ELR (cell line): ENCODE data around the gene HSPA2.
"Not testable (repeated sequence)": the region's sequence is repeated elsewhere in the genome, so short reads cannot be mapped to it uniquely, and the experiment has no call there.

Experiments
- DNase-seq: peaks from one replicate; pipeline ENCODE4 v3.0.0-alpha.2; 2015; ENCODE audit warnings: low read depth

Gene HSPA2

DNA sequence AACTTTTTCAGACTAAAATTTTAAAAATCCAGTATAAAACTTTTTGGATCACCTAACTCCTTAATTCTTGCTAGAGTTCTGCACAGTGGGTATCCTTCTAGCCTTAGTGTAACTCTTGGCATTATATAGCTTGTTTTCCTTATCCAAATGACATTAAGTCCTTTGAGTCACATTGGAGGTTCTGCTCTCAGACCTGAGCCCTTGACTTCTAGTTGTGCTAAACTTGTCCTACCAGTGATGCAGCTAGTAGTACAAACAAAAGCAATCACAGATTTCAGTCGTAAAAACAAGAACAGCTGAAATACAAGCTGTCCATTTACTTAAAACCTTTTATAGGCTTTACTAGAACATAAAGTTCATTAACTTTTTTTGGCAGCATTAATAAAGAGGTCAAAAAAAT is 25.5 kb upstream of the HSPA2 start:
- no peak for DNase-seq

DNA sequence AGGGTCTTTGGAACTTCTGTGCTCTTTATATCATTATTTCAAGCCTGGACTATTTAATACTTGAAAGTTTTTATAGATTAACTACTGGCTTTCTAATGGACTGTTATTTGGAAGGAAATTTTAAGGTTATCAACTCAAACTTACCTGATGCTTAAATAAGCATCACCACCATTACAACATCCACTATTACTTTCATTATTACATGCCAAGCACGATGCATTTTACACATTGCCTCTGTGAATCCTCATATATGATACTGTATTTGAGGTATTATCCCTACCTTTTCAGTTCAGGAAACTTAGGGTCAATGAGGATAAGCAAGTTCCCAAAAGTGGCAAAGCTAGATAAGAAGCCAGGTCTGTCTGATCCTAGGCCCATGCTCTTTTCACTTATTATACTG is 23.6 kb upstream of the HSPA2 start:
- DNase-seq, result no peak

DNA sequence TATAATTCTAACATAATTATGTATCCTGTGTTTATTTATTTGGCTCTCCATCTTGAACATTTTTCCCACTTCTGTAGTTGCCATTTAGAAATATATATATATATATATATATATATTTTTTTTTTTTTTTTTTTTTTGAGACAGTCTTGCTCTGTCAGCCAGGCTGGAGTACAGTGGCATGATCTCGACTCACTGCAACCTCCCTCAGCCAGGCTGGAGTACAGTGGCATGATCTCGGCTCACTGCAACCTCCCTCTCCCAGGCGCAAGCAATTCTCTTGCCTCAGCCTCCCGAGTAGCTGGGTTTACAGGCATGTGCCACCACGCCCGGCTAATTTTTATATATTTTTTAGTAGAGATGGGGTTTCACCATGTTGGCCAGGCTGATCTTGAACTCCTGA is 22.9 kb upstream of the HSPA2 start:
- DNase-seq, result not testable (repeated sequence)

GRCh38 chr14:64518229-64518628 is 22.3 kb upstream of the HSPA2 start:
- DNase-seq, result no peak

GRCh38 chr14:64520699-64521098 is 19.8 kb upstream of the HSPA2 start:
- DNase-seq, result peak; percentile 23

GRCh38 chr14:64522591-64523355 is 17.8 kb upstream of the HSPA2 start:
- DNase-seq, result no peak

- no peak for DNase-seq
Observed at GRCh38 chr14:64525354-64525753, 15.2 kb upstream of the HSPA2 start.

DNA sequence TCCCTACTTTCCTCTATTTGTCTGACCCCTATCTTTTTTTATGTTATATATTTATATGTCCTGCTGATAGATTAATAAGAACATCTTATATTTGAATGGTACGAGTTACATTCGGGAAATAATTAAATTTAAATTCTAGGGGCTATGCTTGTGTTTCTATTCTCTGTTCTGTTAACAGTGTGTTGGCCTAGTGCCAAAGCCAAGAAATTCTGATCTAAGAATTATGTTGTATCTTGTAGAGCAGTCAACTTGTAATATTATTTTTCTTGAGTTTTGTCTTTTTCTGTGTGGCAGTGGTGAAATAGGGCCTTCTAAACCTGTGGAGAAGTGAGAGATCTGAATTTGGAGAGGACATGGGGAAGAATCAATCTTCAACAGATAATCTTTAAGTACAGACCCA is 9.0 kb upstream of the HSPA2 start:
- no peak for DNase-seq

DNA sequence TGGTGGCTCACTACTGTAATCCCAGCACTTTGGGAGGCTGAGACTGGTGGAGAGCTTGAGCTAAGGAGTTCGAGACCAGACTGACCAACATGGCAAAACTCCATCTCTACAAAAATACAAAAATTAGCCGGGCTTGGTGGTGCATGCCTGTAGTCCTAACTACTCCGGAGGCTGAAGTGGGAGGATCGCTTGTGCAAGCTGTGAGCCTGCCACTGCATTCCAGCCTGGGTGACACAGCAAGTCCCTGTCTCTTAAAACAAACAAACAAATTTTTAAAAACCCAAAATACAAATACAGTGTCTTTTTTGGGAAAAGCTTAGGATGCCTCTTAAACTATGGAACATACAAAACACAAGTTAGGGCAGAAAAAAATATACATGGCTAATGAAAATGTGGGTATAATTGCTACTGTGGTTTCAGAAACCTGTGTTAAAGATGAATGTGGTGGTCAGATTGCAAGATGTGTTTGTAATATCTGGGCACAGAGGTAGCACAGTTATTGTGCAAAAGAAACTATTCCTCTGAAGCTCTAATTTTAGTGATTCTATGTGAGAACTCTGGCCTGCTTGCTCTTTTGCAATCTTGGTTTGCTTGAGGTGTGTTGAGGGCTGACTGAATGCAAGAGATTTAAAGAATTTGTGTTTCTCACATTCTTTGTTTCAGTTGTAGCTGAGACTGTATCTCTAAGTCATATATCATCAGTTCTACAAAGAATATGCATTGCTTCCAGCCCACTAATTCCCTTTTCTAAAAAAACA is 3.9 kb upstream of the HSPA2 start:
- DNase-seq, result no peak

DNA sequence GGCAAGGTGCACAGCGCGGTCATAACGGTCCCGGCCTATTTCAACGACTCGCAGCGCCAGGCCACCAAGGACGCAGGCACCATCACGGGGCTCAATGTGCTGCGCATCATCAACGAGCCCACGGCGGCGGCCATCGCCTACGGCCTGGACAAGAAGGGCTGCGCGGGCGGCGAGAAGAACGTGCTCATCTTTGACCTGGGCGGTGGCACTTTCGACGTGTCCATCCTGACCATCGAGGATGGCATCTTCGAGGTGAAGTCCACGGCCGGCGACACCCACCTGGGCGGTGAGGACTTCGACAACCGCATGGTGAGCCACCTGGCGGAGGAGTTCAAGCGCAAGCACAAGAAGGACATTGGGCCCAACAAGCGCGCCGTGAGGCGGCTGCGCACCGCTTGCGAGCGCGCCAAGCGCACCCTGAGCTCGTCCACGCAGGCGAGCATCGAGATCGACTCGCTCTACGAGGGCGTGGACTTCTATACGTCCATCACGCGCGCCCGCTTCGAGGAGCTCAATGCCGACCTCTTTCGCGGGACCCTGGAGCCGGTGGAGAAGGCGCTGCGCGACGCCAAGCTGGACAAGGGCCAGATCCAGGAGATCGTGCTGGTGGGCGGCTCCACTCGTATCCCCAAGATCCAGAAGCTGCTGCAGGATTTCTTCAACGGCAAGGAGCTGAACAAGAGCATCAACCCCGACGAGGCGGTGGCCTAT is 875 bp downstream of the HSPA2 start:
- no peak for DNase-seq

- DNase-seq, result no peak
Observed at GRCh38 chr14:64541972-64542835, 1.7 kb downstream of the HSPA2 start.

DNA sequence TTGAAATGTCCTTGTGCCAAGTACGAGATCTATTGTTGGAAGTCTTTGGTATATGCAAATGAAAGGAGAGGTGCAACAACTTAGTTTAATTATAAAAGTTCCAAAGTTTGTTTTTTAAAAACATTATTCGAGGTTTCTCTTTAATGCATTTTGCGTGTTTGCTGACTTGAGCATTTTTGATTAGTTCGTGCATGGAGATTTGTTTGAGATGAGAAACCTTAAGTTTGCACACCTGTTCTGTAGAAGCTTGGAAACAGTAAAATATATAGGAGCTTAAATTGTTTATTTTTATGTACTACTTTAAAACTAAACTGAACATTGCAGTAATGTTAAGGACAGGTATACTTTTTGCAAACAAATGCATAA is 2.3 kb downstream of the HSPA2 start:
- no peak for DNase-seq

- no peak for DNase-seq
Observed at GRCh38 chr14:64544607-64545312, 4.2 kb downstream of the HSPA2 start.

- DNase-seq, result no peak
Observed at GRCh38 chr14:64549016-64549415, 8.5 kb downstream of the HSPA2 start.

DNA sequence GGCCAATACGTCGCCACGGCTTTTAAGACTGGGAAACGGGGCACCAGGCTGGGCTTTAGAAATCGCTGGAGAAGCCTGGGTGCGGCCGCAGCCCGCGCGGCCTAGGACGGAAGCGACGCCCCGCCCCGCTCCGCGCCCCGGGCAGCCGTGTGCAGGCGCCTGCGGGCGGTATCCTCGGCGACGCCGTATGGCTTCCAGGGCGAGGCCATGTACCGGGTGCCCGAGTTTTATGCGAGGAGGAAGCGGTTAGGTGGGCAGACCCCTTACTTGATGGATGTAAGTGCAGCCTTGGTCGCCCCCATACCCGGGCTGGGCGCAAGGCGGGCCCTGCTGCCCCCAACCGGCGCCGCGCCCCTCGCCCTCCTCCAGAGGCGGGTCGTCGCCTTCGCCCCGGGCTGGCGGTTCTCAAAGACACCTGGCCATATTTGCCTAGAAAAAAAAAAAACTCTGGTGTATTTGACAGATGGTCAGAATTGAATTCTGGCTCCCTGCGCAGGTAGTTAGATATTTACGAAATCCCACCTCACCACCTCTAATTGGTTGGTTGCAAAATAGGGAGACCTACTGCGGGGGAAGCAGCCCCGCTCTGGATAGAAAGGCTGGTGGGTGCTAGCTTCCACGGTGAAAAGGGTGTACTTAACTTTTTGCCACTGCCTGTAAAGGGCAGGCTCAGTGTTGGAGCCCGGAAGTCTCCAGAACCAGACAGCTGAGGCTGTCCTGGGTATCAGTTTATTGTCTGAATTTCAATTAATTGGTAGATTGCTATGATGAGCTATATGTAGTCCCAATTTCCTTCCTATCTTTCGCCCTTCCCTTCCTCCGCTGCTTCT is 9.5 kb downstream of the HSPA2 start, which contains the start of gene PPP1R36:
Gene PPP1R36, plus strand, starts transcription at position 171 of the 830 bp plus-strand sequence. Its CDS starts 37 bp downstream, at position 208.
- DNase-seq, result peak; percentile 23

DNA sequence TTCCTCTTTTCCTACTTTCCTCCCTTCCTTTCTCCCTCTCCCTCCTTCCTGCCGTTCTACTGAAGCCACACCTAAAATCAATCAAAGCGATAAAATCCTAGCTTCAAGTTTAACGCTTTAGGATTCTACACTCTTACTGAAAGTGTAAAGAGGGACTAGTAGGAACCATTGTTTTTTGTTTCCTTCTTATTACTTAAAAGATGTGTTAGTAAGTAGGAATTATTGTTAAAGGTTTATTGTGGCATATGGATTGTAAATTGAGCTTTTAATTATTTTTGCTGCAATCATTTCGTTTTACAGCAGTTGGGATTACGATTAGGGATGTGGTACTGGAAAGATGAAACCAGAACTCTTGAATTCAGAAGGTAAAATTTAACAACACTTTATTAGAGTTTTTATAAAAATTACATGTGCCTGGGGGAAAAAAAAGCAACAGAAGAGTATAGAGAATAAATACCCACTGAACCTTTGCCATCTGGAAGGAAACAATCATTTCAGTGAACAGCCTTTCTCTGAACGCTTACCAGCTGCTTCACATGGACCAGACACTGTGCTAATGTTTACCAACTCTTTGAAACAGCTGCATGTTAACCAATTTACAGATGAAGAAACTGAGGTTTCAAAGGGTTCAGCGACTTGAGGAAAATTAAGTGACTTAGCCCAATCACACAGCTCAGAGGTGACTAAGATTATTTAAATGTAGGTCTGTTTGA is 10.2 kb downstream of the HSPA2 start:
- no peak for DNase-seq

GRCh38 chr14:64554556-64554955 is 14.0 kb downstream of the HSPA2 start:
- DNase-seq, result no peak

GRCh38 chr14:64556526-64556925 is 16.0 kb downstream of the HSPA2 start:
- peak; percentile 75 for DNase-seq

DNA sequence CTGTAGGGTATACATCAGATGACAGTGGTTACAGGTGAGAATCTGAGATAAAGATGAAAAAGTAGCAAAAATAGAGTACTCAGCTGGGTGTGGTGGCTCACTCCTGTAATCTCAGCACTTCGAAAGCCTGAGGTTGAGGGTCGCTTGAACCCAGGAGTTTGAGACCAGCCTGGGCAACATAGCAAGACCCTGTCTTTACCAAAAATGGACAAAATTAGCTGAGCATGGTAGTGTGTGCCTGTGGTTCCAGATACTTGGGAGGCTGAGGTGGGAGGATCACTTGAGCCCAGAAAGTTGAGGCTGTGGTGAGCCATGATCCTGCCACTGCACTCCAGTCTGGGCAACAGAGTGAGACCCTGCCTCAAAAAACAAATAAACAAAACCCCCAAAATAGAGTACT is 17.7 kb downstream of the HSPA2 start:
- not testable (repeated sequence) for DNase-seq

DNA sequence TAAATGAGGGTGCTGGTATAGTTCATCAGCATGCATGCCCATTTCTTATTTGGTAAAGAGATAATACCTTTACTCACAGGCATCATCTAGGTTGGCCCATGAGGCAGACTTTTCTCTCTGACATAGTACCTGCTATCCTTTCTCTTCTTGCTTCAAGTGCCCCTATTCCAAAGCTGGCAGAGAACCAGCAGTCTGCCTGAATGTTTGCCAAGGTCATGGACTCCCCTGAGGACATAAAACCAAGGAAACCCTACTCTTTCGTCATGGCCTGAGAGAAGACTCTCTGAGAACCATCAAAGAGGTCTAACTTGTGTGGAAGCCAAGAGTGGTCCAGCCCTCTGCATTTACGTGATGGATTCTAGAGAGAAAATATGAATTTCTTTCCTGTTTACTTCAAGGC is 21.1 kb downstream of the HSPA2 start:
- no peak for DNase-seq
